Kidney tubule cell (primary cell): ENCODE measurements around the gene PALB2.

ENCODE experiments used
- DNase-seq: peaks from one replicate; pipeline ENCODE4 v3.0.0-alpha.2; 2018; ENCODE audit warnings: low spot score

Gene PALB2

GRCh38 chr16:23581764-23582163, 59.3 kb downstream of the PALB2 start:
- DNase-seq: no peak

DNA sequence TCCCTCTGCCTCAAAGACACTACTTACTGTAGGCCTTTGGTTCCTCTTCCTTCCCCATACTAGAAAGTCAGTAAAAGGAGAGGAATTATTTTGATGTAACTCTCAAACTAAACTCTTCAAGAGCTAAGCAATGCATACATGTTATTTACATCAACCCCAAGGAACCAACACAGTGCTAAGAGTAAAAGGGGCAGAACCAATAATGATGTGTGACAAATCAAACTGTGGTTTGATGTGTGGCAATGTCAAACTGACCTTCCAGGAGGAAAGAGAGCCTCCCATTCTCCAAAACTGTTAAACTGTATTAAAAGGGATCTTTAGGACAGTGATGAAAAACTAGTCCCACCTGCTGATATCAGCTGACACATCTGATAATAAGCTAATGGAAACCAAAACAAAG, 60.7 kb downstream of the PALB2 start:
- no peak for DNase-seq

- no peak for DNase-seq
Measured at GRCh38 chr16:23579371-23579770, 61.7 kb downstream of the PALB2 start.

DNA sequence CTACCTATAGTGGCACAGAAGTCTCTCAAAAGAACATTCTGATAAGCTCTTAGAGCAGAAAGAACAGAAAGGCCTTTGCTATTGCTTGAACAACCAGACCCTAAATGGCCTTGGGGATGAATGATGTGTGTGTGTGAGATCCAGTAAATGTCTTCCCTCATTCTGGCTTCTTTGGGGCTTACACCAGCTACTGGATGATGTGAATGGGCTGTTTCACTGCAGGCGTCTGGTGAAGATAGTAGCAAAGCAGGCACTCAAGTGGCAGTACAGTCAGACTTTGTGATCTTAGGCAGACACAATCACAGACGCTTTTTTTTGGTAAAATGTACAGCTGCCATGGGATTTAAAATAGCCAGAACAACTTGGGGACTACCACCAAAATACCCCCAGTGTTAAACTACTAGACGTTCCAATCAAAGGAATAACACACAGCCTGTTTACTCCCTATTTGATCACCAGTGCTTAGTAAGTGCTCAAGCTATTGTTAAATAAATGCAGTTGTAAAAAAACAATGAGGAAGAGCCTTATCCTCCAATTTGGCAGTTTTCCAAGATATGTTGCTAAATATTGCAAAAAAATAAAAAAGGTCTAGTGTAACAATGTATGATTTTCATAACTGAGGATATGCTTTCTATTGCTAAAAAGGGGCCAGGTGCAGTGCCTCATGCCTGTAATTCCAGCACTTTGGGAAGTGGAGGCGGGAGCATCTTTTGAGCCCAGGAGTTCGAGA, 62.8 kb downstream of the PALB2 start:
- no peak for DNase-seq

DNA sequence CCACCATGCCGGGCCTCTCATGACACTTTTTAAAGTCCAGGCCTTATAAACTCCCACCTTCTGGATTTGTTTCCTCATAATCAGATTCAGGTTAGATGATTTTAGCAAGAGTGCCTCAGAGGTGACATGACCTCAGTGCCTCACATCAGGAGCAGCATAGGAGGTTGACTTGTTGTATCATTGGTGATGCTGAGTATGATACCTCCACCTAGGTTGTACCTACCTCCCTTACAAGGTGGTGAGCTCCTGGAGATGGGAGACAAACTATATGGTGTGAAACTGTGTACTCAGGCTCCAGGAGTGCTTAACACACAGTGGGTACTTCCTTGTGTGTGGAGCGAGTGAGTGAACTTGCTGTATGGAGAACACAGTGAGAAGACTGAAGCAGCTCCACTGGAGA, 63.6 kb downstream of the PALB2 start:
- DNase-seq: no peak

GRCh38 chr16:23575834-23576233, 65.3 kb downstream of the PALB2 start:
- DNase-seq: no peak

DNA sequence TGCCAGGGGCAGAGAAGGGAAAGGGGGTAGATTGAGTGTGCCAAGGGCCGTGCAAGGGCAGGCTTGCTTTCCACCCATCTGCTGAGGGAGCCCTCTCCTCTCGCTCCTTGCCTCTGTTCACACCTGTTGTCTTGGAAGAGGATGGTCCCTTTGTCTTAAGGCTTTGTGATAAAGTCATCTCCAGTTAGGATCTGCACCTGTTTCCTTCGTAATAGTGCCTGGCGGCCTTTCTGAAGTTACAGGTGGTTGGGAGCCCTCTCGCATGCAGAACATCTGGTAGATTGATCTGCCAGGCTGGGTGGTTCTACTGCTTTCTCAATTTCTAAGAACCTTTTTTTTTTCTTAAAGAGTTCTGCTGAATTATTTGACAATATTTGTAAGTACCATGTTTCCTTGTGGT, 67.3 kb downstream of the PALB2 start:
- DNase-seq: no peak

GRCh38 chr16:23572394-23572793, 68.7 kb downstream of the PALB2 start:
- no peak for DNase-seq

GRCh38 chr16:23571895-23572294, 69.2 kb downstream of the PALB2 start:
- no peak for DNase-seq

DNA sequence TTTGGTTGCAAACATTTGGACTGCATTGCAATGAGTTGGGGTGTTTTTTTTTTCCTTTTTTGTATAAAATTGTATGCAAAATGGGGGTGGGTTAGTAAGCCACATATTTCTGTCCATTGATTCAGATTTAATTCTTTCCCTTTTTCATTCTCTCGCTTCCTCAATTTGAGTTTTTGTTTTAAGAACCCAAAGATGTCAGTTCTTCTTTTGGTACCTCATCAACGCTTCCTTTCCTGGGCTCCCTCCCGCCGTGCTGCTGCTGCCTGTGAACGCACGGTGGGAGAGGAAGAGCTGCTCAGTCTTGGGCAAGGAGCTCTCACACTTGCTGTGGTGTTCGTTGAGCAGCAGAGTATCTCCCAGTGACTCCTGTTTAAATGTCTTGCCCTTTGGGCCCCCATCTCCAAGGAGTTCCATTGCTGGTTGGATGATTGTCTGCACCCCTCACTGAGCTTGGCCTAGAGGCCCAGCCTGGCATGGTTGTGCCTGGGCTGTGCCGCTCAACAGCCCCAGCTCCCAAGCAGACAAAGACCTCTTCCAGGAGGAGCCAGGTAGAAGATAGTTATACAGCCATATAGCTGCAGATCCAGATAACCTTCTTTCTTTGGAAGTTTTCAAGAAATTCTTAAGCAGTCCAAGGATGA, 70.0 kb downstream of the PALB2 start:
- no peak for DNase-seq

DNA sequence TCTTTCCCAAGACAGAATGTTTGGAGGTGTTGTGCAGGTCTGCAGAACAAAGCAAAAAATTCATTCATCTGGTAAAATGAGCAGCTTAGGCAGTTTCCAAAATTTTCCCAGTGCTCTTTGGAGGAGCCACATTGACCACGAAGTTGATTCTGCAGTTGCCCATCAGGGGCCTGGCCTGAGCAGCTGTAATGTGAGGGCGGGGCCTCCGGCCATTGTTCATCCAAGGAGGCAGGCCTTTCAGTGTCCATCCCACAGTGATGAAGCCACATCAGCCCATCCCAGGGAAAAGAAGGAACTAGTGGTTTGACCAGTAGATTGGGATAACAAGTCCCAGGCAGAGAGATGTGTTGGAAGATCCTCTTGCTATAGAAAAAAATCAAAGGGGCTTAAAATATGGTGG, 73.5 kb downstream of the PALB2 start:
- no peak for DNase-seq

DNA sequence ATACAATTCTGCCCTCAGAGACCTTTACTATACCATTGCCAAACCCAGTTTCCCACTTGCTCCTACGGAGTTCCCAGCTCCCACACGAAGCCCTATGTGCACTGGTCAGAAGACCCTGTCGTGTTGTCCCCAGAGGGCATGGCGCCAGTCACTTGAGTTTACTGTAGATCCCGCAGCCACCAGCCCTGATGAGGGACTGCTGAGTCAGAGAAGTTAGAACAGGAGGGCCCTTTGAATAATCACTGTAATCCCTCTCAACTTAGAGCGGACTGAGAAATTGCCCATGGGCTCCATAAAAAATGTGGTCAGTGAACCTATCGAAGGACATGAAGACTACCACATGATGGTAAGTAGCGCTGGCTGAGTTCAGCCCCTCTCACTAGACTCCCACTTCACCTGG, 74.4 kb downstream of the PALB2 start:
- DNase-seq: no peak

- DNase-seq: no peak
Measured at GRCh38 chr16:23564575-23565363, 76.3 kb downstream of the PALB2 start.

DNA sequence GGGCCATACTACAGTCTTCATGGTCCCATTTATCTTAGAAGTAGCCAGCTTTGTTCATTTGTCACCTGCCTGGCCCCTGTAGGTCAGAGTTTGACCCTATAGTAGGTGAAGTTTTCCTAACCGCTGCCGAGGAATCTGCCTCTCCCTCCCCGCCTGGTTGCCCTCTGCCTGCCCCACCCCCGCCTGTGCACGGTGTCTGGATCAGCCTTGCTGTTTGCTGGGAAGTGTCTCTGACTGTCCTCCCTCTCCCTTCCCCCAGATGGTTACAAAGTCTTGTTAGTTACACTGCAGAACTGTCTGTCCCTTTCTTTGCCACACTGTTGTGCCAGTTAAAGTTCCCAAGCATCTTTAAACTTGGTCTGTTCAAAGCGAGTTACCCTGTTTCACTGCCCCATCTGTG, 77.9 kb downstream of the PALB2 start:
- DNase-seq: no peak

GRCh38 chr16:23562505-23562904, 78.6 kb downstream of the PALB2 start:
- DNase-seq: no peak

DNA sequence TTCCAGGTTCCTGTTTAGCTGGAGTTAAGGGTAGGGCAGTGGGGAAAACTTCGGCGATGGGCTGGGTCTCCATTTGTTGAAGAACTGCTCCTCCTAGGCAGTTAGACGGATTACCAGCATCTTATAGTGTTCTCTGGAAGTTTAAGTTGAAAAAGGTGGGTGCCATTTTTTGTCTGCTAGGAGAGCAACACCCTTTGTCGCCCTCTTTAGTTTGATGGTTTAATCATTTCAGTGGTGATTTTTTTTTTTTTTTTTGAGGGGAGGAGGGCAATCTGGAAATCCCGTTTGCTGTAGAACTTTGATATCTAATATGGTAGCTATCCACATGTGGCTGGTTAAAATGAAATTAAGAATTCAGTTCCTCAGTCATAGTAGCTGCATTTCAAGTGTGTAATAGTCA, 79.5 kb downstream of the PALB2 start:
- DNase-seq: no peak

DNA sequence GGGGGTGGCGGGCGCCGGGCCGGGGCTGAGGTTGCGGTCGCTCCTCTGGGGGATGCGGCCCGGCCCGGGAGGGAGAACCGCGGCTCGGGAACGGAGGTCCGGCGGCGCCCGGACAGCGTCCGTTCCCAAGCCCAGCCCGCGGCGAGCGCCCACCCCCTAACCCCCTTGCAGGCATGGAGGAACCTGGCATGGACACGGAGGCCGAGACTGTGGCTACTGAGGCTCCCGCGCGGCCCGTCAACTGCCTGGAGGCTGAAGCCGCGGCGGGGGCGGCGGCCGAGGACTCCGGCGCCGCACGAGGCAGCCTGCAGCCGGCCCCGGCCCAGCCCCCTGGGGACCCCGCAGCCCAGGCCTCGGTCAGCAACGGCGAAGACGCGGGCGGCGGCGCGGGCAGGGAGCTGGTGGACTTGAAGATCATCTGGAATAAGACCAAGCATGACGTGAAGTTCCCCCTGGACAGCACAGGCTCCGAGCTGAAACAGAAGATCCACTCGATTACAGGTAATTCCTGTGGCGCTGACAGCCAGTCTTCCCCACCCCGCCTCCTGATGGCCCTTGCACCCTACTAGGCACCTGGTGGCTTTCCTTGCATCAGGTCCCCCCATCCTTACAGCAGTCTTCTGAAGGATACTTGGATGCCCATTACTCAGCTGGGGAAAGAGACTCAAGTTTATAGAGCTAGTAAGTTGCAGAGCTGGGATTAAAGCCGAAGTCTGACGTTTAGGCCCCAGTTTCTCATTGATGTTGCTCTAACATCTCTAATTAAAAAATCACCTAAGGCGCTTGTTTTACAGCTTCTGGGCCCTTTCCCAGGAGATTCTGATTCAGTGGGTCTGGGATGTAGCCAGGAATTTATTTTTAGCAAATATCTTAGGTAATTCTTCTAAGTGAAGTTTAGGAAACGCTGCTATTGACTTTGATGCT, 83.1 kb downstream of the PALB2 start:
- peak; percentile 19 for DNase-seq

DNA sequence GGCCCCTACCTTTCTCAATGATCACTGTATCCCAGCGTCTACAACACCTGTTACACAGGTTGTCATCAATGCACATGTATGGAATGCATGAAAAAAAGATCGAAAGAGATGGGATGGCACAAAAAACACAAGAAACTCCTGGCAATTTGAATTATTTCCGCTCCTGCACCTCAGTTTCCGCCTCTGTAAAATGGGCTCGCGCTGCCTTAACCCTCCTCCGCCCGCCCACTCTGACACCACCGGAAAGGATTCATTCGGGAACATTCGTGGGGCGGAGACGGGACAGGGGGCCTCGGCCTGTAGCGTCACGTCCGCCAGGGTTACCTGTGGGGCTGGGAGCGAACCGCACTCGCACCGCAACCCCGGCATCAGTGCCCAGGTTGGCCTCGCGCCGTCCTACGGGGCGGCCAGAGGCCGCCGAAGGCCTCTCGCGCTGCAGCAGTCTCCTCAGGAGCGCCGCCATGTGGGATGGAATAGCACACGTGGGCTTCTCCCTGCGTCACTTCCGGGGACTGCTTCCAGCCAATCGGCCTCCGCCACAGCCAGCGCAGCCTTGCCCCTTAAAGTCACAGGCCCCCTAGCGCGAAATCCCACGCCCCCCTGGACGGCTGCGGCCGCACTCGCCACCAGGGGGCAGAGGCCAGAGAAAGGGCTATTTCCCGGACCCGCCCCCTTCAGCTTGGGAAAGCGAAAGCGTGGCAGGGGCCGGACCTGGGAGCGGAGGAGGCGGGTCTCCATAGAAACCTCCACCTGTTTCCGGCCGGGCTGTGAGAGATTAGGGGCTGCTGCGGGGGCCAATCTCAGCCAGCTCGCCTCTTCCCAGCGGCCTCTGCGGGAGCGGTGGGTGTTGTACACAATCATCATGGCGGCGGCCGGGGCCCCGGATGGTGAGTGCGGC, 84.0 kb downstream of the PALB2 start, which contains the start of the genes EARS2 and UBFD1:
TSS of gene EARS2 (minus strand) at position 470 of the 898 bp plus-strand sequence. CDS start at position 463, 7 bp downstream.
TSS of gene UBFD1 (plus strand) at position 847 of the 898 bp plus-strand sequence. CDS start at position 863, 16 bp downstream.
- DNase-seq: peak; percentile 99

GRCh38 chr16:23554536-23554935, 86.6 kb downstream of the PALB2 start:
- DNase-seq: no peak
